Activated gamma-delta T cell treated with anti-CD3 and anti-CD28 coated beads, Interleukin-2, amount 50 U/mL, for 16 hours (primary cell): Measurements from ENCODE around the gene LRRN4.

Source experiments
- DNase-seq: peaks from one replicate; pipeline ENCODE4 v3.0.0-alpha.2; 2020; ENCODE audit warnings: low read depth

LRRN4 gene

DNA sequence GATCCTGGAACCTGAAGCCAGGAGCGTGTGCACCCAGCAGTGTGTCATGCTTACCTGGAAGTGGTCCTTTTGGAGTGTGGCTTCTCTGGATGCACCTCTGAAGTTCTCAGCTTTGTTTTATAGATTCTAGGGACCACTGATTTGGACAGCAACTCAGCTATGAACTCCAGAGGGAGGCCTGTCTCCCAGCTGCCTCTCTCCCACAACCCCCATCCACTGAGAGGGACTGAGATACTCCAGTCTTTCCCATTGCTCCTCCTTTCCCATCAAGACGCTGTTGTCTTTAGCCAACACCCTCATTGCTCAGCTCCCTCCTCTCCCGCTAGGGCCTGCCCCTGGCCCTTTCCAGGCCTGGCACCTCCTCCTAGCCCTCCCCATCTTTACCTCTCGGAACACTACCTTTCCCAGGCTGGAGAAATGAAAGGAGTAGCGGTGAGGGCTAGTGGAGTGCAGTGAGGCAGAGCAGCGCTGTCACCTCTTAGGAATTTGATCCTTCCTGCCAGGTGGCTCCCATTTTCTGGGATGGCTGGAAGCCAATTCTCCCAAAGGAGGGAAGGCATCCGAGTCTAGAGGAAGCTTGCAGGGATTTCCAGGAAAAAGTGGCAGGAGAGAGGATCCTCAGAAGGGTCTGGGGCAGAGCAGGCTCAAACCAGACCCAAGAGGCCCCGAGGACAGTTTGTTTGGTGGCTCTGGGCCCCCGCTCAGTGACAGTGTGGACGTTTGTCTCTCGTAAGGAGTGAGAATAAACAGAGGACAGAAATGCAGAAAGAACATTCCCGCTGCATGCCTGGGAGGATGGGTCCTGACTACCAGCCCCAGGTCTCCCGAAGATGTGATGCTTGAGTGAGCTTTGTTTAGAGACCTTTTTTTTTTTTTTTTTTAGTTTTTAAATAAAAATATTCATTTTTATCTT is at the start of gene LRRN4:
Gene LRRN4 (minus strand): TSS at position 285 of the 913 bp plus-strand sequence. CDS start 1,261 bp downstream, outside the sequence.
- no peak for DNase-seq

DNA sequence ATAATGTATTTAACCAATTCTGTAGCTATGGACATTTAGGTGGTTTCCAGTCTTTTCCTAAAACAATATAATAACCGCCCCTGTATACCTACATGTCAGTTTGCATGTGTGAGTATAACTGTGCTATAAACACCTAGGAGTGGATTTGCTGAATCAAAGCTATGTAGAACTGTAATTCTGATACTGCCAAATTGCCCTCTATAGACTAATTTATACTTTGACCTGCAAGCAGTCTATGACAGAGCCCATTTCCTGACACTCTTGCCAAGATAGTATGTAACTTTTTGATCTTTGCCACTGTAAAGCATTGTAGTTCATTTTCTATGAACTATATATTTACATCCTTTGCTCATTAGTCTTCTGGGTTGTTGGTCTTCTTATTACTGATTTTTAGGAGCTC is 49.4 kb upstream of the LRRN4 start:
- DNase-seq = no peak

DNA sequence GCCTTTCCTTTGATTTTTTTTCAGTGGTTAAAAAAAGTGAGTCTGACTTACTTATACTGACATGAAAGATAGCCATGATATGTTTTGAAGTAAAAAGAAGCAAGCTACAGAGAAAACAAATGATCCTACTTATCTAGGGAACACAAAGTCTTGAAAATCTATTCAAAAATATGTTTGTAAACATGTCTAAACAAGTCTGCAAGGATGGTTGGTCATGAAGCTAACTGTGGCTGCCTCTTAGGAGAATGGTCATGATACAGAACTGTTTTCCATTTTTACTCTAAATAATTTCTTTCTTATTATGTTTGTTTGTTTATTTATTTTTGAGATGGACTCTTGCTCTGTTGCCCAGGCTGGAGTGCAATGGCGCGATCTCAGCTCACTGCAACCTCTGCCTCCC is 47.5 kb upstream of the LRRN4 start:
- DNase-seq = no peak

GRCh38 chr20:6100246-6100645 is 46.4 kb upstream of the LRRN4 start:
- DNase-seq = no peak

DNA sequence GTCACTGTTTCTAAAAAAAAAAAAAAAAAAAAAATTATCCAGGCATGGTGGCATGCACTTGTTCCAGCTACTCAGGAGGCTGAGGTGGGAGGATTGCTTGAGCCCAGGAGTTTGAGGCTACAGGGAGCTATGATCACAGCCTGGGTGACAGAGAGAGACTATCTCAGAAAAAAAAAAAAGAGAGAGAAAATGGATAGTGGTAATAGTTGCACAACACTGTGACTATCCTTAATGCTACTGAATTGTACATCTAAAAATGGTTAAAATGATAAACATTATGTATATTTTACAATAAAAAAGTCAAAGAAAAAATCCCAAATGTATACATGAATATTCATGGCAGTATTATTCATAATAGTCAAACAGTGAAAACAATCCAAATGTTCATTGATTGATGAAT is 46.0 kb upstream of the LRRN4 start:
- no peak for DNase-seq

DNA sequence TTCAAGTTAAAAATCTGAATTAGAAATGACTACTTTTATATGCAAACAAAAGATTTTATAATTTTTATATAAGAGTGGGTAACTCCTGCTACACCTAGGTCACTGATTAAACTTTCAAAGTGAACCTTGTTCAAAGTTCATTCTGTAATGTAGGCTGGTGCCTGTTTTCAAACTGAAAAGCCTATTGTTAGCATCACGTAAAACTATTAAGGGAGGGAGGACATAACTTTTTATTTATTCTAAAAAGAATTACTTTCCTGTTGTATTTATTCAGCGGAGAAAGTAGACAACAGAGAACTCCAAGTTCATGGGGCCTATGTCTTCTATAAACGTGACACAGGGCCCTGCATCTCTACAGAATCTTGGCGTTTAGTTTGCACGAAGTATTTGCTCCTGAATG is 41.5 kb upstream of the LRRN4 start:
- no peak for DNase-seq

GRCh38 chr20:6094565-6094964 is 40.7 kb upstream of the LRRN4 start:
- DNase-seq = no peak

GRCh38 chr20:6094063-6094462 is 40.2 kb upstream of the LRRN4 start:
- DNase-seq = no peak

DNA sequence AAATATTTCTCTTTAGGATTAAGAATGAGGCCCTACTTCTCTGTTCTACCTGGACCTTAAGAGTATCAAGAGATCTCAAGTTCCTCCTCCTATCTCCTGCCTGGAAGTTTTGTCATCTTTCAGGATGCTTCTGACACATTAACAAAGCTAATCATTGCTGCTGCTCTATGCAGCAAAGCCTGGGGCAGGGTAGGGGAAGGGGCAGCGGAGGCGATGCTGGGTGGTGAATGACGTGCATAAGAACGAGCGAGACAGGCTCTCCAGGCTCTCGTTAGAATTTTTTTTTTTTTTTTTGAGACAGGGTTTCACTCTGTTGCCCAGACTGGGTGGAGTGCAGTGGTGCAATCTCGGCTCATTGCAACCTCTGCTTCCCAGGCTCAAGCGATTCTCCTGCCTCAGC is 37.8 kb upstream of the LRRN4 start:
- no peak for DNase-seq

DNA sequence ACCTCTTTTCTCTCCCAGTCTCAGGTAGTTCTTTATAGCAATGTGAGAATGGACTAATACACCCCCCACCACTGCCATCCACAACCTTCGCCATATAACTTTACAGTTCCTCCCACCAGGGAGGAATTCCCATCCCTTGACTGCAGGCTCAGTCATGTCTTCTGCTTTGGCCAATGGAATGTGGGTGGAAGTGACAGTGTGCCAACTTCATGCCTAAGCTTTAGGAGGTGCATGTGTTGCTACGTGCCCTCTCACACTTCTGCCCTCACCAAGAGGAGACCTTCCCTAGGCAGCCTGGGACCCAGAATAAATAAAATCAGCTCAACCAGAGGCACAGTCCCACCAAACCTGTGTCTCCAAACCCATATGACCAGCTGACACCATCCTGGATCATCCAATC is 33.0 kb upstream of the LRRN4 start:
- no peak for DNase-seq

GRCh38 chr20:6083926-6084325 is 30.1 kb upstream of the LRRN4 start:
- DNase-seq = no peak

DNA sequence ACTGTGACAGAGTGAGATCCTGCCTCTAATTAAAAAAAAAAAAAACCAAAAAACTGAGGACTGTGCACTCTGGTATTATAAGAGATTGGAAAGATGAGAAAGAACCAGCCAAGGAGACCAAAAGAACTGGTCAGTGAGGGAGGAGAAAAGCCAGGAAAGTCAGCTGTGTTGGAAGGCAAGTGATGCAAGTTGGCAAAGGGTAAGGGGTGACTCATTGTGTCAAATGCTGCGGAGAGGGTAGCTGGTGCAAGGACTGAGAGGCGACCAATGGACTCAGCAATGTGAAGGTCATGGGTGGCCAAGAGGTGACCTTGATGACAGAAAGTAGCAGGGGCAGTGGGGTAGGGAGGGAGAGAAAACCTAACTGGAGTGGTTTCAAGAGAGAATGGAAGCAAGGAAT is 27.4 kb upstream of the LRRN4 start:
- DNase-seq = no peak

- no peak for DNase-seq
Observed at GRCh38 chr20:6079016-6079415, 25.2 kb upstream of the LRRN4 start.

DNA sequence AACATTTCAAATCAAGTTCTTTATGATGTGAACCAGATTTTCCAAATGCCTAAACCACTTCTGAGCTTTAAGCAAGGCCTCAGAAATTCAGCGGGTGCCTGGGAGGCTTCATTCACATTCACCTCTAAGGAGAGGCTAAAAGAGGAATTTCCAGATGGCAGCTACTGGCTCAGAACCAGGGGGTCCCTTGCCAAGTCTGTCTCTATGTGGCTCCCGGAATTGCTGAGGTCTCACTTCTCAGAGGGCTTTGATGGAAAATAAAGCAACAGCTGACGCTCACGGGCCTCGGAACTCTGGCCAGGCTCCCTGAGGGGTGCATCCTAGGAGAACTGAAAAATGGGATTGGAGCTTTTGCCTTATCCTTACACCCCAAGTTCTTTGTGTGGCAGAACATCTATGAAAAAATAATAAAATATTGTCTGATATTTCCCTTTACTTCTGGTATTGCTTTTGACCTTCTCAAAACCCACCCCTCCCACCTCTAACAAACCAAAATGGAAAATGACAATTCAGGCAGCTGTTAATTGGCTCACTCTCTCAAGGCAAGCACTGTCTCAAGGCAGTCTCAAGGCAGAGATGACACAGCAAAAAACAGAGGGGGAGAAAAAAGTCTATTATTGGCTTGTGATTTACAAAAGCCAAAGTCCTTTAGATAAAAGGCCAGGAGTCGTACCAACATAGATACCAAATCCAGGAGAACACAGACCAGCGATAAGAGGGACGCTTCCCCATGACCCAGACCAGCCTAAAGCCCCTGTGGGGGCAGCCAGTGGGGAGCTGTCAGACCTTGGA is 21.8 kb upstream of the LRRN4 start:
- no peak for DNase-seq

GRCh38 chr20:6074784-6075183 is 20.9 kb upstream of the LRRN4 start:
- no peak for DNase-seq

GRCh38 chr20:6074145-6074561 is 20.3 kb upstream of the LRRN4 start:
- no peak for DNase-seq

- DNase-seq = no peak
Observed at GRCh38 chr20:6070829-6071695, 17.2 kb upstream of the LRRN4 start.

GRCh38 chr20:6069669-6070068 is 15.8 kb upstream of the LRRN4 start:
- no peak for DNase-seq

DNA sequence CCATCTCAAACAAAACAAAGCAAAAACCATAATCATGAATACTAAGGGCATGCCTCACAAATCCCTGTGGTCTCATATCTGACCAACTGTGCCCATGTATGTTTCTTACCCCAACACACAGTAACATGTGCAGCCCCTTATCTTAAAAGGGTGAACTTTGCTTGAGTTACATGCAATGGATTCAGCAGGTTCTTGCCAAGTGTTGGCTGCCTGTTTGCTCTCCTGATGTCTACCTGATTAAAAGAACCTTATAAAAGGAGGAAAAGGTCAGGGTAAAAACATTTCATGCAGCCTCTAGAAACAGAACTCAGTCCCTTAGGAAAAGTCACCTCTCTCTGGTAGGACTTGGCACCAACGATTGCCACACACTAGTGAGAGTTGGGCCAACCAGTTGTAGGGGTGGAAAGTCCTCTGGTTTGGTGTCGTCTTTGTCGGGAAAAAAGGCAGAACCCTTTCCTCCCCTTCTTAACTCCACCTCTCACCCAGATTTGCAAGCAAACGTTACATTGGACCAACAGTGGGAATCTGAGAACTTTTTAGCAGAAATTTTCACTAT is 14.0 kb upstream of the LRRN4 start:
- DNase-seq = no peak

- no peak for DNase-seq
Observed at GRCh38 chr20:6066582-6066981, 12.7 kb upstream of the LRRN4 start.

DNA sequence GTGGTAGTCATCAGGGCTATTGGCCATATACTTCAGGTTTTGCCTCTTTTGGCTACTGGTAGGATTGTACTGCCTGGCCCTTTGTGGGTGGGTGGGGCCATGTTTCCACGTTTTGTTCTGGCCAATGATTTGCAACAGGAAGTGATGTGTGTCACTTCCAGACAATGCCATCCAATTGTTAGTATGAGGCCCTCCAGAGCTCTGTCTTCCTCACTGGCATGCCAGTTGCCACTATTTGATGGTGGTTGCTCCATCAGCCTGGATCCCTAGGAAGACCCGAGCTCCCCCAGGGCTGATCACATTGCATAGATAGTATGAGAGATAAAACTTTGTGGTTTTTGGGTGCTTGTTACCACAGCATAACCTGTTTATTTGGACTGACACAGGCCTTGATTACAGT is 7.7 kb upstream of the LRRN4 start:
- DNase-seq = no peak

DNA sequence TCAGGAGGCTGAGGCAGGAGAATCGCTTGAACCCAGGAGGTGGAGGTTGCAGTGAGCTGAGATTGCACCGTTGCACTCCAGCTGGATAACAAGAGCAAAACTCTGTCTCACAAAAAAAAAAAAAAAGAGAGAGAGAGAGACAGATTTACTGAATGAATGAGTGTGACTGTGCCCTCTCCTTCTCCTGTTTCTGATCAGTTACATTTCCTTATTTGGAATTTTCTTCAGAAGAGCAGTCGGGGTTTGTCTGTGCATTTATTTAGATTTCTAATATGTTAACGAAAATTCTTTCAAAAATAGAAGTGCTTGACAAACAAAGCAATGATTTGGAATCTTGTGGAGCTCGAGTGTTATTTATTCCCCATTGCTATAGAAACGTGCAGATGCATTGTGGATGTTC is 6.4 kb upstream of the LRRN4 start:
- DNase-seq = no peak
